GM21526 (cell line): ENCODE results near the gene WDR46.

Experiments used
- ATAC-seq: cut with Tn5 transposase; IDR thresholded peaks from one replicate; pipeline ENCODE4 v1.9.1; 2021; ENCODE audit warnings: moderate library complexity; ENCODE audit not compliant: unreplicated experiment, low FRiP score

The WDR46 gene

GRCh38 chr6:33288921-33289783 is at the start of gene WDR46, which contains the start of gene PFDN6:
Gene WDR46 (minus strand): TSS chr6:33289239. CDS start chr6:33289170, 69 bp downstream.
Gene PFDN6 (plus strand): TSS chr6:33289601. CDS start chr6:33289857, 256 bp downstream.
- ATAC-seq = peak; percentile 57

- ATAC-seq = no peak
Observed at GRCh38 chr6:33336495-33336894, 47.5 kb upstream of the WDR46 start.

- ATAC-seq = no peak
Observed at GRCh38 chr6:33335916-33336315, 46.9 kb upstream of the WDR46 start.

- no peak for ATAC-seq
Observed at GRCh38 chr6:33333666-33334065, 44.6 kb upstream of the WDR46 start.

GRCh38 chr6:33330736-33331135 is 41.7 kb upstream of the WDR46 start:
- no peak for ATAC-seq

- ATAC-seq = no peak
Observed at GRCh38 chr6:33329058-33329457, 40.0 kb upstream of the WDR46 start.

- ATAC-seq = no peak
Observed at GRCh38 chr6:33324125-33324524, 35.1 kb upstream of the WDR46 start.

- no peak for ATAC-seq
Observed at GRCh38 chr6:33323623-33323948, 34.5 kb upstream of the WDR46 start.

- ATAC-seq = no peak
Observed at GRCh38 chr6:33321227-33321626, 32.2 kb upstream of the WDR46 start.

GRCh38 chr6:33320315-33321181 is 31.5 kb upstream of the WDR46 start:
- no peak for ATAC-seq

- no peak for ATAC-seq
Observed at GRCh38 chr6:33319939-33320314, 30.9 kb upstream of the WDR46 start.

- ATAC-seq = no peak
Observed at GRCh38 chr6:33318426-33319073, 29.5 kb upstream of the WDR46 start.

- peak; percentile 40 for ATAC-seq
Observed at GRCh38 chr6:33317669-33318425, 28.8 kb upstream of the WDR46 start, which contains the start of gene ZBTB22. Gene ZBTB22 (minus strand): TSS chr6:33317744. CDS start chr6:33316916, 828 bp downstream.

- ATAC-seq = no peak
Observed at GRCh38 chr6:33317419-33317668, 28.3 kb upstream of the WDR46 start.

GRCh38 chr6:33316603-33317418 is 27.8 kb upstream of the WDR46 start:
- ATAC-seq = no peak

- ATAC-seq = no peak
Observed at GRCh38 chr6:33315793-33316602, 27.0 kb upstream of the WDR46 start.

- no peak for ATAC-seq
Observed at GRCh38 chr6:33314943-33315792, 26.1 kb upstream of the WDR46 start.

GRCh38 chr6:33314515-33314942 is 25.5 kb upstream of the WDR46 start:
- ATAC-seq = no peak
